Right atrium auricular region (tissue), 2 donors: Measurements from ENCODE around the gene GPRC5B. TPM values are rescaled to one million over a fixed set of nuclear protein-coding genes. Genes with fewer than 3 reads are reported as not detected.

Experiments
- DNase-seq: peaks from one replicate; pipeline ENCODE4 v3.0.0-alpha.2; 2019; ENCODE audit warnings: low spot score
- H3K27ac ChIP-seq, 2 donors: fragments of 200-600 bp; sonication (generic); 1 replicate in 1 of 2; 2 replicates in 1 of 2; pipeline ENCODE4 v1.5.1; 2016 to 2019
- H3K27me3 ChIP-seq, 2 donors: fragments of 200-600 bp; sonication (generic); one replicate each; pipeline versions ENCODE4 v1.5.1 to v1.6.0; 2017 to 2019
- H3K36me3 ChIP-seq: fragments of 200-600 bp; sonication (generic); one replicate; pipeline ENCODE4 v1.5.1; 2016
- H3K4me1 ChIP-seq, 2 donors: fragments of 200-600 bp; sonication (generic); one replicate each; pipeline versions ENCODE4 v1.5.1 to v1.6.0; 2017 to 2019
- H3K4me3 ChIP-seq, 2 donors: fragments of 200-600 bp; sonication (generic); 1 replicate in 1 of 2; 2 replicates in 1 of 2; pipeline ENCODE4 v1.5.1; 2017 to 2019; ENCODE audit warnings: mild to moderate bottlenecking in 1 of 2, moderate library complexity in 1 of 2
- H3K9me3 ChIP-seq, 2 donors: fragments of 200-600 bp; sonication (generic); one replicate each; pipeline ENCODE4 v1.5.1; 2019
- total RNA-seq, 2 donors: library from RNA; depleted of rRNA; stranded (reverse); fragments of >200 nt; gene quantifications; one replicate each; pipeline ENCODE4 v1.1.0, GENCODE V29; 2016
- TF ChIP-seq, protein P1 (sequence below), 2 donors: fragments of 200-600 bp; sonication (generic); IDR thresholded peaks; one replicate each; pipeline ENCODE4 v1.5.1; 2019; ENCODE audit warnings: antibody characterized with exemption in 2 of 2

The GPRC5B gene
- total RNA-seq, 2 donors from 2014 or later, result 39.4 to 40.0 TPM

DNA sequence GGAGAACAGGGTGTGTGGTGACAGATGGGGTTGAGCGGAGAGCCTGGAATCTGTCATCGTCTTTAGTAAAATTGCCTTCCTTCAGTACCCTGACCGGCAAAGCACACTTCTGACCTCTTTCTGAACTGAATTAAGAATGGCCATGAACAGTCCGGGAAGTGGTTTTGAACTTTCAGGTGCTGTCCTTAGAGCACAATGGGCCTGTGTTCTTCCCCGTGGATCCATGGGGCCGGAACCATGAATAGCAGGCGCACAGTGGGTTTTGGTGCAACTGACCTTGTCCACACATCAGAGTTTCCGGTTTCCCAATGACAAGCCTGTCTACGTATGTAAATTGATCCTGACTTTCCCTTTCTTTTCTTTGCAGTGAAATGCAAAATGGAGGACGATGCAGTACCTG lies 28.5 kb downstream of the GPRC5B start:
- Histone ChIP-seq H3K4me1 (peaks cover 0 to 20% of the 10 kb centered on the region in 2 donors), H3K27ac (no peak overlapping the region), H3K4me3 (no peak overlapping the region), H3K9me3 (no peaks in the 10 kb centered on the region), H3K36me3 (peaks cover 23% of the 10 kb centered on the region), H3K27me3 (no peaks in the 10 kb centered on the region)
- TF ChIP-seq, protein P1, sequence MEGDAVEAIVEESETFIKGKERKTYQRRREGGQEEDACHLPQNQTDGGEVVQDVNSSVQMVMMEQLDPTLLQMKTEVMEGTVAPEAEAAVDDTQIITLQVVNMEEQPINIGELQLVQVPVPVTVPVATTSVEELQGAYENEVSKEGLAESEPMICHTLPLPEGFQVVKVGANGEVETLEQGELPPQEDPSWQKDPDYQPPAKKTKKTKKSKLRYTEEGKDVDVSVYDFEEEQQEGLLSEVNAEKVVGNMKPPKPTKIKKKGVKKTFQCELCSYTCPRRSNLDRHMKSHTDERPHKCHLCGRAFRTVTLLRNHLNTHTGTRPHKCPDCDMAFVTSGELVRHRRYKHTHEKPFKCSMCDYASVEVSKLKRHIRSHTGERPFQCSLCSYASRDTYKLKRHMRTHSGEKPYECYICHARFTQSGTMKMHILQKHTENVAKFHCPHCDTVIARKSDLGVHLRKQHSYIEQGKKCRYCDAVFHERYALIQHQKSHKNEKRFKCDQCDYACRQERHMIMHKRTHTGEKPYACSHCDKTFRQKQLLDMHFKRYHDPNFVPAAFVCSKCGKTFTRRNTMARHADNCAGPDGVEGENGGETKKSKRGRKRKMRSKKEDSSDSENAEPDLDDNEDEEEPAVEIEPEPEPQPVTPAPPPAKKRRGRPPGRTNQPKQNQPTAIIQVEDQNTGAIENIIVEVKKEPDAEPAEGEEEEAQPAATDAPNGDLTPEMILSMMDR (IDR thresholded peaks at IDR 0.05), result no peak
- DNase-seq, result no peak

DNA sequence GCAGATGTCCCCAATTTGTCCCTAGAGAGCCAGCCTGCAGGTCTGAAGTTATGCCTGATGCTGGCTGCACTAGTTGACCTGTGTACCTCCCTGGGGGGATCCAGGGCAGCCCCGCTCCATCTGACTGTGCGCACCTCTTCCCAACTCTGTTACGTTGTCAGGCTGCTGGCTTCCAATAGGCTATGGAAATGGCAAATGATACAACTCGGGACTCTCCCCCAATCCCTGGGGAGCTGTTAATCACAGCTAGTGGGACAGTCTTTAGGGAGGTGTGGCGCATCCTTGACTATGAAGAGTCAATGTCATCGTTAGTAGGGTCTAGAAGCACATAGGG lies 30.1 kb downstream of the GPRC5B start:
- DNase-seq, result no peak
- Histone ChIP-seq H3K27me3 (no peaks in the 10 kb centered on the region), H3K4me1 (peaks cover 0 to 28% of the 10 kb centered on the region in 2 donors), H3K27ac (no peak overlapping the region), H3K36me3 (peaks cover 8% of the 10 kb centered on the region), H3K4me3 (no peak overlapping the region), H3K9me3 (no peaks in the 10 kb centered on the region)
- TF ChIP-seq, protein P1 (IDR thresholded peaks at IDR 0.05), result no peak

DNA sequence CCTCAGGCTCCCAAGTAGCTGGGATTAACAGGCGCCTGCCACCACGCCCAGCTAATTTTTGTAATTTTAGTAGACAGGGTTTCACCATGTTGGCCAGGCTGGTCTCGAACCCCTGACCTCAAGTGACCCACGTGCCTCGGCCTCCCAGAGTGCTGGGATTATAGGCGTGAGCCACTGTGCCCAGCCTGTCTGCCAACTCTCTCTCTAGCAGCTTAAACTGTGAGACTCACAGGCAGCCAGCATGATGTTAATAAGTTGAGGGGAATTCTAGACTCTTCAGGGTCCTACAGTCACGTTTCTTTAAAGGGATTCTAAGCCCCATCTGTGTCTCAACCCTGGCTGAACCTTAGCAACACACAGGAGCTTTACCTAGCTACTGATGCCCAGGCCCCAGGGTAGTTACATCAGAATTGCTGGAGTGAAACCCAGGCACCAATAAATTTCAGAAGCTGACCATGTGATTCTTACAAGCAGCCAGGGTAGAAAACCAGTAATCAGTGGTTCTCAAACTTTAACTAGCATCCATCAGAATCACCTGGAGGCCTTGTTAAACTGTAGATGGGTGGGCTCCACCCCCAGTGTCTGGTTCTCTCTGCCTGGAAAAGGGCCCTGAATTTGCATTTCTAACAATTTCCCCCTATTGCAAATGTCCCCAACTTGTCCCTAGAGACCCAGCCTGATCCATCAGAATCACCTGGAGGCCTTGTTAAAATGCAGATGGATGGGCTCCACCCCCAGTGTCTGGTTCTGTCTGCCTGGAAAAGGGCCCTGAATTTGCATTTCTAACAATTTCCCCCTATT lies 30.7 kb downstream of the GPRC5B start:
- peaks cover 3% of the 10 kb centered on the region for H3K36me3 ChIP-seq
- peak overlapping the region; percentile 6 to 16 for H3K27ac ChIP-seq
- H3K4me1 ChIP-seq, result peaks cover 0 to 28% of the 10 kb centered on the region in 2 donors
- no peak overlapping the region for H3K4me3 ChIP-seq
- DNase-seq, result no peak
- no peaks in the 10 kb centered on the region for H3K27me3 ChIP-seq
- no peaks in the 10 kb centered on the region for H3K9me3 ChIP-seq
- TF ChIP-seq, protein P1 (IDR thresholded peaks at IDR 0.05), result no peak

GRCh38 chr16:19853132-19853741 lies 31.4 kb downstream of the GPRC5B start:
- TF ChIP-seq, protein P1 (IDR thresholded peaks at IDR 0.05), result no peak
- Histone ChIP-seq H3K27ac (peak overlapping the region; percentile 6 to 16), H3K9me3 (no peaks in the 10 kb centered on the region), H3K27me3 (no peaks in the 10 kb centered on the region), H3K4me3 (no peak overlapping the region), H3K4me1 (peaks cover 0 to 28% of the 10 kb centered on the region in 2 donors), H3K36me3 (no peaks in the 10 kb centered on the region)
- DNase-seq, result no peak

GRCh38 chr16:19851476-19851875 lies 33.2 kb downstream of the GPRC5B start:
- Histone ChIP-seq H3K36me3 (no peaks in the 10 kb centered on the region), H3K27ac (peak overlapping the region; percentile 81 to 82), H3K4me1 (peaks cover 0 to 28% of the 10 kb centered on the region in 2 donors), H3K27me3 (no peaks in the 10 kb centered on the region), H3K4me3 (no peak overlapping the region), H3K9me3 (no peaks in the 10 kb centered on the region)
- TF ChIP-seq, protein P1 (IDR thresholded peaks at IDR 0.05), result no peak
- DNase-seq, result no peak
